SK-N-SH (cell line): Measurements from ENCODE around the gene PRIM2. TPM values are rescaled to one million over a fixed set of nuclear protein-coding genes. Genes with fewer than 3 reads are reported as not detected.
"Not testable (repeated sequence)": the region's sequence is repeated elsewhere in the genome, so short reads cannot be mapped to it uniquely, and the experiment has no call there.

Source experiments
- CTCF ChIA-PET: fragments of 300-600, 350-600 bp; formaldehyde crosslinking; extraction: SDS; loops from one replicate; lab custom pipeline; 2021; lab: Yijun Ruan, JAX
- POLR2A ChIA-PET: fragments of 350-600 bp; sonication (Branson Sonifier 250); formaldehyde crosslinking; extraction: SDS; loops from one replicate; lab custom pipeline; 2020; ENCODE audit warnings: antibody characterized with exemption, inconsistent platforms; lab: Yijun Ruan, JAX
- DNase-seq: peaks from one replicate; pipeline ENCODE4 v3.0.0; 2012
- H2AFZ ChIP-seq: fragments of 200-600 bp; sonication (generic); 2 replicates; pipeline ENCODE4 v1.8.1; 2016; ENCODE audit warnings: antibody characterized with exemption, mild to moderate bottlenecking, low read depth
- H3F3A ChIP-seq: fragments of 200-600 bp; sonication (generic); replicated peaks from 2 replicates; pipeline ENCODE3; 2016; ENCODE audit warnings: antibody characterized with exemption, mild to moderate bottlenecking; ENCODE audit not compliant: insufficient read depth
- H3K27ac ChIP-seq, 2 experiments: fragments of 200-500 bp in 1 of 2; fragments of 200-600 bp in 1 of 2; sonication (Bioruptor generic) in 1 of 2; sonication (generic), shearing (Covaris generic) in 1 of 2; 2 replicates each; pipeline versions ENCODE4 v1.5.1 to v1.6.1; 2014 to 2016; ENCODE audit warnings: low read depth in 2 of 2, inconsistent platforms in 1 of 2, low read length in 1 of 2, mild to moderate bottlenecking in 1 of 2, mixed read lengths in 1 of 2
- H3K27me3 ChIP-seq: fragments of 200-600 bp; sonication (generic), shearing (Covaris generic); 2 replicates; pipeline ENCODE4 v1.6.1; 2016; ENCODE audit warnings: mixed run types; ENCODE audit not compliant: insufficient read depth
- H3K36me3 ChIP-seq, 2 experiments: fragments of 200-500 bp in 1 of 2; fragments of 200-600 bp in 1 of 2; sonication (Bioruptor generic) in 1 of 2; sonication (generic) in 1 of 2; replicated peaks in 1 of 2; 2 replicates each; pipeline versions ENCODE3 to v1.5.1; 2014 to 2016; ENCODE audit warnings: low read length in 1 of 2, mild to moderate bottlenecking in 1 of 2; ENCODE audit not compliant: insufficient read depth in 2 of 2, control insufficient read depth in 1 of 2
- H3K4me1 ChIP-seq, 2 experiments: fragments of 200-500 bp in 1 of 2; fragments of 200-600 bp in 1 of 2; sonication (Bioruptor generic) in 1 of 2; sonication (generic), shearing (Covaris generic) in 1 of 2; 2 replicates each; pipeline versions ENCODE4 v1.5.1 to v1.6.1; 2014 to 2016; ENCODE audit warnings: low read depth in 1 of 2, low read length in 1 of 2, mixed run types in 1 of 2; ENCODE audit not compliant: insufficient read depth in 2 of 2, control insufficient read depth in 1 of 2
- H3K4me2 ChIP-seq: fragments of 200-600 bp; sonication (generic), shearing (Covaris generic); 2 replicates; pipeline ENCODE4 v1.6.1; 2017; ENCODE audit warnings: mixed run types
- H3K4me3 ChIP-seq, 2 experiments: fragments of 200-500 bp in 1 of 2; fragments of 200-600 bp in 1 of 2; sonication (Bioruptor generic) in 1 of 2; sonication (generic), shearing (Covaris generic) in 1 of 2; 2 replicates each; pipeline versions ENCODE4 v1.5.1 to v1.8.1; 2014 to 2016; ENCODE audit warnings: low read depth in 2 of 2, inconsistent platforms in 1 of 2, low read length in 1 of 2, mild to moderate bottlenecking in 1 of 2, mixed read lengths in 1 of 2, moderate library complexity in 1 of 2
- H3K79me2 ChIP-seq: fragments of 200-600 bp; sonication (generic); 2 replicates; pipeline ENCODE4 v1.8.1; 2017; ENCODE audit warnings: mild to moderate bottlenecking; ENCODE audit not compliant: insufficient read depth
- H3K9ac ChIP-seq: fragments of 200-600 bp; sonication (generic); 2 replicates; pipeline ENCODE4 v1.6.1; 2017; ENCODE audit warnings: mixed run types
- H3K9me2 ChIP-seq: fragments of 200-600 bp; sonication (generic); 2 replicates; pipeline ENCODE4 v1.6.1; 2017; ENCODE audit warnings: mixed run types
- H3K9me3 ChIP-seq: fragments of 200-600 bp; sonication (generic); 2 replicates; pipeline ENCODE4 v1.6.1; 2017; ENCODE audit warnings: mixed run types, mild to moderate bottlenecking, moderate library complexity
- H4K20me1 ChIP-seq: fragments of 200-600 bp; sonication (generic); 2 replicates; pipeline ENCODE4 v1.6.1; 2017; ENCODE audit warnings: mild to moderate bottlenecking, mixed run types; ENCODE audit not compliant: insufficient read depth
- WGBS: methylation state at CpG from one replicate; pipeline ENCODE4 v1.1.6; 2017; ENCODE audit warnings: low lambda C conversion rate; 5-methylcytosine and 5-hydroxymethylcytosine counted together
- polyA plus RNA-seq, 3 experiments: library from polyadenylated mRNA; depleted of rRNA; stranded (reverse); fragments of >200 nt; gene quantifications; 2 replicates each; pipeline ENCODE4 v1.2.3, GENCODE V29; 2012

Gene PRIM2
- polyA plus RNA-seq, 1 of the 3 experiments (the other 2 are of a cell fraction): 14.1 TPM

GRCh38 chr6:57618959-57619358 is 301.5 kb downstream of the PRIM2 start:
- POLR2A ChIA-PET, H3K9me3 ChIP-seq, H3K9ac ChIP-seq, H3K27ac ChIP-seq, H3F3A ChIP-seq, H3K4me2 ChIP-seq, H3K36me3 ChIP-seq, H3K4me1 ChIP-seq, H4K20me1 ChIP-seq, H3K27me3 ChIP-seq, H3K9me2 ChIP-seq, H3K79me2 ChIP-seq, H2AFZ ChIP-seq, CTCF ChIA-PET, H3K4me3 ChIP-seq, DNase-seq: not testable (repeated sequence)
- WGBS: 93% methylated on average over 5 of the region's 6 CpGs

GRCh38 chr6:57631773-57632172 is 314.3 kb downstream of the PRIM2 start:
- H3K27me3 ChIP-seq, CTCF ChIA-PET, H3K36me3 ChIP-seq, H3K9me2 ChIP-seq, H2AFZ ChIP-seq, H3K4me2 ChIP-seq, H3K79me2 ChIP-seq, H4K20me1 ChIP-seq, H3K27ac ChIP-seq, DNase-seq, H3K4me3 ChIP-seq, H3K9ac ChIP-seq, H3K9me3 ChIP-seq, H3K4me1 ChIP-seq, H3F3A ChIP-seq, POLR2A ChIA-PET: not testable (repeated sequence)
- WGBS: 92% methylated on average over 1 of the region's 1 CpG

- H2AFZ ChIP-seq, H3K4me2 ChIP-seq, CTCF ChIA-PET, H3K9ac ChIP-seq, POLR2A ChIA-PET, H3K4me1 ChIP-seq, H3K27ac ChIP-seq, H3K4me3 ChIP-seq, H3K36me3 ChIP-seq, H3K9me2 ChIP-seq, H3K9me3 ChIP-seq, H4K20me1 ChIP-seq, H3K79me2 ChIP-seq, DNase-seq, H3K27me3 ChIP-seq: not testable (repeated sequence)
- H3F3A ChIP-seq: peaks cover 10% of the 10 kb centered on the region
- WGBS: 62% methylated on average over 2 of the region's 2 CpGs
These were observed 341.1 kb downstream of the PRIM2 start for GRCh38 chr6:57658526-57658925.

GRCh38 chr6:57659794-57660193 is 342.4 kb downstream of the PRIM2 start:
- H3K27ac ChIP-seq, H3K4me1 ChIP-seq, DNase-seq, H3K4me2 ChIP-seq, CTCF ChIA-PET, H3K79me2 ChIP-seq, H3K36me3 ChIP-seq, H3K9me3 ChIP-seq, H2AFZ ChIP-seq, H3K4me3 ChIP-seq, H4K20me1 ChIP-seq, H3K27me3 ChIP-seq, POLR2A ChIA-PET, H3K9me2 ChIP-seq, H3K9ac ChIP-seq: not testable (repeated sequence)
- H3F3A ChIP-seq: peaks cover 16% of the 10 kb centered on the region
- 49% methylated on average over 2 of the region's 2 CpGs for WGBS

GRCh38 chr6:57660940-57661339 is 343.5 kb downstream of the PRIM2 start:
- H3K9me2 ChIP-seq, H4K20me1 ChIP-seq, H3K9me3 ChIP-seq, H3K27ac ChIP-seq, H3K4me3 ChIP-seq, DNase-seq, H2AFZ ChIP-seq, H3K27me3 ChIP-seq, H3K36me3 ChIP-seq, CTCF ChIA-PET, H3K4me2 ChIP-seq, H3K4me1 ChIP-seq, POLR2A ChIA-PET, H3K79me2 ChIP-seq, H3K9ac ChIP-seq: not testable (repeated sequence)
- peaks cover 16% of the 10 kb centered on the region for H3F3A ChIP-seq
- WGBS: 17% methylated on average over 1 of the region's 1 CpG

- H3K79me2 ChIP-seq, H3K4me1 ChIP-seq, POLR2A ChIA-PET, H3K4me3 ChIP-seq, H3K36me3 ChIP-seq, H3K27me3 ChIP-seq, DNase-seq, H3K9ac ChIP-seq, H3K27ac ChIP-seq, CTCF ChIA-PET, H3K4me2 ChIP-seq, H2AFZ ChIP-seq, H3K9me3 ChIP-seq, H3K9me2 ChIP-seq, H4K20me1 ChIP-seq: not testable (repeated sequence)
- peaks cover 10% of the 10 kb centered on the region for H3F3A ChIP-seq
These were observed 350.7 kb downstream of the PRIM2 start for GRCh38 chr6:57668108-57668507.

- H3K27me3 ChIP-seq, DNase-seq, POLR2A ChIA-PET, H3K9me3 ChIP-seq, H3K79me2 ChIP-seq, H3K4me1 ChIP-seq, H3K4me2 ChIP-seq, CTCF ChIA-PET, H3K9me2 ChIP-seq, H4K20me1 ChIP-seq, H3K27ac ChIP-seq, H3F3A ChIP-seq, H3K4me3 ChIP-seq, H3K36me3 ChIP-seq, H3K9ac ChIP-seq, H2AFZ ChIP-seq: not testable (repeated sequence)
- WGBS: 84% methylated on average over 3 of the region's 3 CpGs
These were observed 353.8 kb downstream of the PRIM2 start for GRCh38 chr6:57671237-57671636.
